MM.1S (cell line): ENCODE data around the gene DLEU7.

ENCODE experiments used
- DNase-seq: peaks from one replicate; pipeline ENCODE4 v3.0.0-alpha.2; 2015
- H2AFZ ChIP-seq: fragments of 300-600 bp; sonication (generic); 2 replicates; pipeline ENCODE4 v1.6.0; 2016; ENCODE audit warnings: antibody characterized with exemption, low read length
- H3F3A ChIP-seq: fragments of 300-600 bp; sonication (generic); 2 replicates; pipeline ENCODE4 v1.6.1; 2016; ENCODE audit warnings: mild to moderate bottlenecking, antibody characterized with exemption, low read length, moderate library complexity, mixed read lengths; ENCODE audit not compliant: insufficient read depth
- H3K27ac ChIP-seq: fragments of 300-600 bp; sonication (generic); 2 replicates; pipeline ENCODE4 v1.5.1; 2016; ENCODE audit warnings: mild to moderate bottlenecking, low read length
- H3K27me3 ChIP-seq: fragments of 300-600 bp; sonication (generic); replicated peaks from 2 replicates; pipeline ENCODE4 v1.6.0; 2016; ENCODE audit warnings: low read length; ENCODE audit not compliant: insufficient read depth
- H3K36me3 ChIP-seq: fragments of 300-600 bp; sonication (generic); replicated peaks from 2 replicates; pipeline ENCODE4 v1.6.1; 2016; ENCODE audit warnings: mild to moderate bottlenecking, low read length, mixed read lengths; ENCODE audit not compliant: insufficient read depth
- H3K4me1 ChIP-seq: fragments of 300-600 bp; sonication (generic); 2 replicates; pipeline ENCODE4 v1.6.1; 2016; ENCODE audit warnings: low read length, mixed read lengths
- H3K4me2 ChIP-seq: fragments of 300-600 bp; sonication (generic); 2 replicates; pipeline ENCODE4 v1.6.0; 2016; ENCODE audit warnings: low read depth, low read length
- H3K4me3 ChIP-seq: fragments of 300-600 bp; sonication (generic); 2 replicates; pipeline ENCODE4 v1.5.1; 2016; ENCODE audit warnings: low read length, mixed read lengths
- H3K79me2 ChIP-seq: fragments of 300-600 bp; sonication (generic); 2 replicates; pipeline ENCODE4 v1.6.1; 2016; ENCODE audit warnings: mixed run types, low read length, mixed read lengths
- H3K9ac ChIP-seq: fragments of 300-600 bp; sonication (generic); 2 replicates; pipeline ENCODE4 v1.6.1; 2016; ENCODE audit warnings: low read length, mixed read lengths
- H3K9me2 ChIP-seq: fragments of 300-600 bp; sonication (generic); replicated peaks from 2 replicates; pipeline ENCODE4 v1.6.1; 2016; ENCODE audit warnings: mild to moderate bottlenecking, low read length, mixed read lengths; ENCODE audit not compliant: insufficient read depth
- H3K9me3 ChIP-seq: fragments of 300-600 bp; sonication (generic); replicated peaks from 2 replicates; pipeline ENCODE4 v1.6.1; 2016; ENCODE audit warnings: mild to moderate bottlenecking, low read length, mixed read lengths; ENCODE audit not compliant: insufficient read depth
- H4K20me1 ChIP-seq: fragments of 300-600 bp; sonication (generic); 2 replicates; pipeline ENCODE4 v1.6.1; 2016; ENCODE audit warnings: mild to moderate bottlenecking, low read length, moderate library complexity, mixed read lengths; ENCODE audit not compliant: insufficient read depth
- EZH2 ChIP-seq: fragments of 300-600 bp; sonication (generic); optimal IDR thresholded peaks from 2 replicates; pipeline ENCODE3; 2017; ENCODE audit warnings: low read depth, mild to moderate bottlenecking, antibody characterized with exemption, low read length, mixed read lengths
- EZH2phosphoT487 ChIP-seq: fragments of 300-600 bp; sonication (generic); IDR thresholded peaks from 2 replicates; pipeline ENCODE4 v1.6.1; 2018; ENCODE audit warnings: antibody characterized with exemption, low read length
- TF ChIP-seq, protein P1 (sequence below): fragments of 300-600 bp; sonication (generic); IDR thresholded peaks from 2 replicates; pipeline ENCODE4 v1.5.1; 2016; ENCODE audit warnings: antibody characterized with exemption, low read length, mixed read lengths

Gene DLEU7

DNA sequence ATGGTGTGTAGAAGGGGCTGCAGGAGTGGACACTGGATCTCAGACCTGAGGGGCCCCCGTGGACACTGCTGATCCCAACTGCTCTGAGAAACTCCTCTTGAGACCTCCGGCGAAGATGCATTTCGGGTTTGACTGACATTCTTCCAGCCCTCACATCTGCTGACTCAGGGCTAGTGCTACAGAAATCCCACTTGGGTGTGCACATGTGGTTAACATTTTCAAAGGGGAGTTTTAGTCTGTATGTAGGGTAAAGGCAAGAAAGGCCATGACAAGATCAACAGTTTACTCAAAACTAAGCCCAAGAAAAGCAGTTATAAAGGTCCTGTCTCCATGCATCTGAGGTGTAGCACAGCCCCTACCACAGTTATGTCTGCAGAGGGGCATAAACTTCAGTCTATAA lies 31.2 kb downstream of the DLEU7 start:
- TF ChIP-seq EZH2: no peak
- TF ChIP-seq EZH2phosphoT487: no peak
- TF ChIP-seq, protein P1, sequence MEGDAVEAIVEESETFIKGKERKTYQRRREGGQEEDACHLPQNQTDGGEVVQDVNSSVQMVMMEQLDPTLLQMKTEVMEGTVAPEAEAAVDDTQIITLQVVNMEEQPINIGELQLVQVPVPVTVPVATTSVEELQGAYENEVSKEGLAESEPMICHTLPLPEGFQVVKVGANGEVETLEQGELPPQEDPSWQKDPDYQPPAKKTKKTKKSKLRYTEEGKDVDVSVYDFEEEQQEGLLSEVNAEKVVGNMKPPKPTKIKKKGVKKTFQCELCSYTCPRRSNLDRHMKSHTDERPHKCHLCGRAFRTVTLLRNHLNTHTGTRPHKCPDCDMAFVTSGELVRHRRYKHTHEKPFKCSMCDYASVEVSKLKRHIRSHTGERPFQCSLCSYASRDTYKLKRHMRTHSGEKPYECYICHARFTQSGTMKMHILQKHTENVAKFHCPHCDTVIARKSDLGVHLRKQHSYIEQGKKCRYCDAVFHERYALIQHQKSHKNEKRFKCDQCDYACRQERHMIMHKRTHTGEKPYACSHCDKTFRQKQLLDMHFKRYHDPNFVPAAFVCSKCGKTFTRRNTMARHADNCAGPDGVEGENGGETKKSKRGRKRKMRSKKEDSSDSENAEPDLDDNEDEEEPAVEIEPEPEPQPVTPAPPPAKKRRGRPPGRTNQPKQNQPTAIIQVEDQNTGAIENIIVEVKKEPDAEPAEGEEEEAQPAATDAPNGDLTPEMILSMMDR: no peak
- Histone ChIP-seq H3K4me2 (no peak overlapping the region), H3K27ac (no peak overlapping the region), H3K9ac (no peak overlapping the region), H3K9me3 (no peaks in the 10 kb centered on the region), H3K4me3 (no peak overlapping the region), H3K9me2 (no peaks in the 10 kb centered on the region), H2AFZ (no peak overlapping the region), H4K20me1 (no peaks in the 10 kb centered on the region), H3K27me3 (no peaks in the 10 kb centered on the region), H3F3A (peaks cover 11% of the 10 kb centered on the region; the same call in 1 of the 2 replicates), H3K79me2 (no peaks in the 10 kb centered on the region), H3K4me1 (peaks cover 19% of the 10 kb centered on the region), H3K36me3 (no peaks in the 10 kb centered on the region)
- peak; percentile 27 for DNase-seq

DNA sequence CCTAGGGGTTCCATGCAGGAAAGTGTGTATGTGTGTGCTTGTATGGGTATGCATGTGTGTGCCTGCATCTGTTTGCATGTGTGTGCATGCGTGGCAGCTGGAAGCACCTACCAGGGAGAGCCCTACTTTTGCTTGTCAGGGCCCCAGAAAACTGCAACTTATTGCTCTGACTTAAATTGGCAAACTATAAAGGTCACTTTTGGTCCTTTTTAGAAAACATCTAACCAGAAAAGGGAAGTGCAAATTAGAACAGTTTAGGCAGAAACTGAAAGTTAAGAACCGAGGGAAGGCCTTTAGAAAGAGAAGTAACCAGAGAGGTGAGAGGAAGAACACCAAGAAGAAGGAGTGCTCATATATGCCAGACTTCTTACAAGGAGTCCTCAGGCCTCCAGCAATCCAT lies 32.5 kb downstream of the DLEU7 start:
- no peaks in the 10 kb centered on the region for H3K27me3 ChIP-seq
- H3K4me3 ChIP-seq: peak overlapping the region; percentile 20; the same call in 1 of the 2 replicates
- H3K36me3 ChIP-seq: no peaks in the 10 kb centered on the region
- peaks cover 11% of the 10 kb centered on the region; the same call in 1 of the 2 replicates for H3F3A ChIP-seq
- H3K9me3 ChIP-seq: no peaks in the 10 kb centered on the region
- H3K27ac ChIP-seq: peak overlapping the region; percentile 41; the same call in 1 of the 2 replicates
- no peaks in the 10 kb centered on the region for H3K9me2 ChIP-seq
- no peaks in the 10 kb centered on the region for H4K20me1 ChIP-seq
- peak; percentile 47 for DNase-seq
- H3K4me2 ChIP-seq: peak overlapping the region; percentile 60
- H3K4me1 ChIP-seq: peaks cover 19% of the 10 kb centered on the region
- no peak for TF ChIP-seq EZH2
- no peak for TF ChIP-seq EZH2phosphoT487
- TF ChIP-seq, protein P1: no peak
- H2AFZ ChIP-seq: peak overlapping the region; percentile 19; the same call in 1 of the 2 replicates
- H3K9ac ChIP-seq: no peak overlapping the region
- H3K79me2 ChIP-seq: no peaks in the 10 kb centered on the region

DNA sequence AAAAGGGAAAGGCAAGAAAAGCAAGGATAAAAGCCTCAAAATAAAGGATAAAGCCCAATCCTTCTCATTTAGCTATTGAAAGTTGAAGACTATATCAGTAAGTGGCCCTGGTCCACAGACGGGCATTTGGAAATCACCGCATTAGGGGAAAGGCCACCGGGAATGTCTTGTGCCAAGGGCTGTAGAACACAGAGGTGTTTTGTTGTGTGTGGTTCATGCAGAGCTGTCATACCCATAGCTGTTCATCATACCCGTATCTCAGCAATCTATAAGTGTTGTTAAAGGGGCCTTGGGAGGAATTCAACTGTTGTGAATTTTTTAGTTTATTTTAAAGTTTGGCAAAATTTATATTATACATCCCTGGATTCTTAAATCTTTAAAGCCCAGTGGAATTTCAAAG lies 33.0 kb downstream of the DLEU7 start:
- Histone ChIP-seq H2AFZ (no peak overlapping the region), H3K27ac (peak overlapping the region; percentile 41; the same call in 1 of the 2 replicates), H3K79me2 (no peaks in the 10 kb centered on the region), H3K36me3 (no peaks in the 10 kb centered on the region), H3K4me3 (no peak overlapping the region), H4K20me1 (no peaks in the 10 kb centered on the region), H3K9me2 (no peaks in the 10 kb centered on the region), H3F3A (peaks cover 11% of the 10 kb centered on the region; the same call in 1 of the 2 replicates), H3K27me3 (no peaks in the 10 kb centered on the region), H3K9ac (no peak overlapping the region), H3K9me3 (no peaks in the 10 kb centered on the region), H3K4me1 (peaks cover 19% of the 10 kb centered on the region), H3K4me2 (peak overlapping the region; percentile 60; the same call in 1 of the 2 replicates)
- DNase-seq: no peak
- TF ChIP-seq, protein P1: no peak
- TF ChIP-seq EZH2: no peak
- TF ChIP-seq EZH2phosphoT487: no peak
